GM19240 (cell line): ENCODE measurements around the gene KLHDC7B.
A peak's percentile ranks its signal among the peaks of the same experiment; 100 is the strongest.
"Not testable (repeated sequence)": the region's sequence is repeated elsewhere in the genome, so short reads cannot be mapped to it uniquely, and the experiment has no call there.

Source experiments
- DNase-seq: peaks from one replicate; pipeline ENCODE4 v3.0.0; 2011; ENCODE audit warnings: low spot score; ENCODE audit not compliant: insufficient read length

The KLHDC7B gene

DNA sequence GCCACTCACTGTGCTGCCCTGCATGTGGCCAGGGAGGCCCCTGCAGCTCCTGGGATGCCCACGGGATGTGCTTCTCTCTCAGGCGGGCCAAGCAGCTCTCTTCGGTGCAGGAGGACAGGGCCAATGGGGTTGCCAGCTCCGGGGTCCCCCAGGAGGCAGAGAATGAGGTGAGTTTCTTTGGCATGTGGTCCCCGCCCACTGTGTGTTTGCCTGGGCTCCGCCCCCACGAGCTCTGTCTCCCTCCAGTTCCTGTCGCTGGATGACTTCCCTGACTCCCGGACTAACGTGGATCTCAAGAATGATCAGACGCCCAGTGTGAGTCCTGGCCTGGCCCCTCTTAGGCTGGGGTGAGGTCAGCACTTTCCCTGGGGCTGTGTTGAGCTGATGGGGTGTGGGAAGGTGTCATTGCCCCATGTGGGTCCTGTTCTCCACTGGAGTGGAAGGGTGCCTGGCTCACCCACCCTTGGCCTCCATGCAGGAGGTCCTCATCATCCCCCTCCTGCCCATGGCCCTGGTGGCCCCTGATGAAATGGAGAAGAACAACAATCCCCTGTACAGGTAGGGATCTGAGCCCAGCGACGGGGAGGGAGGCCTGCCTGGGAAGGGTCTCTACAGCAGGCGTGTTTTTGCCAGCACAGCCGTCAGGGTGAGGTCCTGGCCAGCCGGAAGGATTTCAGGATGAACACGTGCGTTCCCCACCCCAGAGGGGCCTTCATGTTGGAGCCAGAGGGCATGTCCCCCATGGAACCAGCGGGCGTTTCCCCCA lies 28.0 kb upstream of the KLHDC7B start:
- no peak for DNase-seq

DNA sequence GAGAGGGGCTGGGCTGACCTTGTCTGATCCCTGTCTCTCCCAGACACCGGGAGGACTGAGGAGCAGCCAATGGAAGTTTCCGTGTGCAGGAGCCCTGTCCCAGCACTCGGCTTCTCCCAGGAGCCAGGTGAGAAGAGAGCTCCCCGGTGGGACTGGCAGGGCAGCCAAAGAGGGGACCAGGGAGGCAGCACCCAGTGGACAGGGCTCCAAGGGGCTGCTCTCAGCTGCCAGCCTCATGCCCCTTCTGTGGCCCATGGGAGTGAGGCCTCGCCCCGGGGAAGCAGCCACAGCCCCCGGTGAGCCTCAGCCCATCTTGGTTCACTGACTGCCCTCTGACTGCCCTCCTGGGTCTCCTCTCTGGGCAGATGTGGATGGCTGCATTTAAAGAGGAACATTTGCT lies 27.1 kb upstream of the KLHDC7B start:
- DNase-seq, result no peak

DNA sequence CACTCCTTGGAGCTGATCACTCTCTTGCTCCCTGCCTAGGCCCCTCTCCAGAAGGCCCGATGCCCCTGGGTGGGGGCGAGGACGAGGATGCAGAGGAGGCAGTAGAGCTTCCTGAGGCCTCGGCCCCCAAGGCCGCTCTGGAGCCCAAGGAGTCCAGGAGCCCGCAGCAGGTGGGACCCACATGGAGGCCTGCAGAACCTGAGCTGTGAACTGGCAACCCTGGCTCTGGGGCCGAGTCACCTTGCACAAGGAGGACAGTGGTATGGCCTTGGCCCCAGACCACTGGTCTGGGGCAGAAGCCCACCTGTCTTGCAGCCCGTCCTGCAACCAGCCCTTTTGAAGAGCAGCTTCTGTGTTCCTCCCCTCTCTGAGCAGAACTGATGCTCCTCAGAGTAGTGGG lies 26.5 kb upstream of the KLHDC7B start:
- DNase-seq, result no peak

DNA sequence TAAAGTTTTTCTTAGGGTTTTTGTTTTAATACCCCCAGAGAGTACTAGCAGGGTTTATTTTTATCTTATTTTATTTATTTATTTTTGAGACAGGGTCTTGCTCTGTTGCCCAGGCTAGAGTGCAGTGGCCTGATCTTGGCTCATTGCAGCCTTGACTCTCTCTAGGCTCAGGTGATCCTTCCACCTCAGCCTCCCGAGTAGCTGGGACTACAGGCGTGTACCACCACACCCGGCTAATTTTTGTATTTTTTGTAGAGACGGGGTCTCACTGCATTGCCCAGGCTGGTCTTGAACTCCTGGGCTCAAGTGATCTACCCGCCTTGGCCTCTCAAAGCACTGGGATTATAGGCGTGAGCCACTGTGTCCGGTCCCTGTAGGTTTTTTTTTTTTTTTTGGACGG lies 25.5 kb upstream of the KLHDC7B start:
- DNase-seq, result not testable (repeated sequence)

DNA sequence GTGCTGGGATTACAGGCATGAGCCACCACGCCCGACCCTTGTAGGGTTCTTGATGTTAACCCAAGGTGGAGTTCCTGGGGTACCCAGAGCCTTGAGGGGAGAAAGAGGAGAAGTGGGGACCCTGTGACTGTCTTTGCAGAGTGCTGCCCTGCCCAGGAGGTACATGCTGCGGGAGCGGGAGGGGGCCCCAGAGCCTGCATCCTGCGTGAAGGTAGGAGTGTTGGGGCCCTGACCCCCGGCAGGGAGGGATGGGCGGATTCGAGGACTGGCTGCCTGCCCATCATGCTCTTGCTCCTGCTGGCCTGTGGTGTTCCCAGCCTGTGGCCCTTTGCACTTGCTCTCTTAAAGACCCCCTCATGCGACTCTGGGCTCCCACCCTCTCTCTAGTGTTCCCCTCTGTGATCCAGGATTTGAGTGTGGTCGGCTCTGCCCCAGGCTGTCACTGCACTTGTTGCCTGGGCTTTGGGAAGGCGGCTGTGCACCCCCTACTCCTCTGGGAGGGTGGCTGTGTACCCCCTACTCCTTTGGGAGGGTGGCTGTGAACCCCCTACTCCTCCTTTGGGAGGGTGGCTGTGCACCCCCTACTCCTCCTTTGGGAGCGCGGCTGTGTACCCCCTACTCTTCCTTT lies 24.8 kb upstream of the KLHDC7B start:
- no peak for DNase-seq

- no peak for DNase-seq
Observed at GRCh38 chr22:50521710-50522109, 24.0 kb upstream of the KLHDC7B start.

DNA sequence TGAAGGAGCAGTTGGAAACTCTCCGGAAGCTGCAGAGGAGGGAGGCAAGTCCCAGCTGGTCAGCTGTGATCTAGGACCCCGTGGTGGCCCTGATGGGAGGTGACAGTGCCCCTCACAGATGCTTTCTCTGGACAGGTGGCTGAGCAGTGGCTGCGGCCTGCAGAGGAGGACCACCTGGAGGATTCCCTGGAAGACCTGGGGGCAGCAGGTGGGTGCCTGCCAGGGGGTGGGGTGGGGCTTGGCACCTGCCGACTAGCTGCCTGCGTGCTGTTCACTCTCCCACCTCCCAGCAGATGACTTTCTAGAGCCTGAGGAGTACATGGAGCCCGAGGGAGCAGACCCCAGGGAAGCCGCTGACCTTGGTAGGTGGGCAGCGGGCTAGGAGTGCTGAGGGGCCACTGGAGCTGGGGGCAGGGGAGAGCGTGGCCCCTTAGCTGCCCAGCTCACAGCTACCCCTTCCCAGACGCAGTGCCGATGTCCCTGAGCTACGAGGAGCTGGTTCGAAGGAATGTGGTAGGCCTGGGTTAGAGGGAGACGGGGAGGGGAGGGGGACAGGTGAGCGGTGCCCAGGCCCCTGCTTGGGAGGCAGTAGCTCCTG lies 23.4 kb upstream of the KLHDC7B start:
- DNase-seq, result no peak

DNA sequence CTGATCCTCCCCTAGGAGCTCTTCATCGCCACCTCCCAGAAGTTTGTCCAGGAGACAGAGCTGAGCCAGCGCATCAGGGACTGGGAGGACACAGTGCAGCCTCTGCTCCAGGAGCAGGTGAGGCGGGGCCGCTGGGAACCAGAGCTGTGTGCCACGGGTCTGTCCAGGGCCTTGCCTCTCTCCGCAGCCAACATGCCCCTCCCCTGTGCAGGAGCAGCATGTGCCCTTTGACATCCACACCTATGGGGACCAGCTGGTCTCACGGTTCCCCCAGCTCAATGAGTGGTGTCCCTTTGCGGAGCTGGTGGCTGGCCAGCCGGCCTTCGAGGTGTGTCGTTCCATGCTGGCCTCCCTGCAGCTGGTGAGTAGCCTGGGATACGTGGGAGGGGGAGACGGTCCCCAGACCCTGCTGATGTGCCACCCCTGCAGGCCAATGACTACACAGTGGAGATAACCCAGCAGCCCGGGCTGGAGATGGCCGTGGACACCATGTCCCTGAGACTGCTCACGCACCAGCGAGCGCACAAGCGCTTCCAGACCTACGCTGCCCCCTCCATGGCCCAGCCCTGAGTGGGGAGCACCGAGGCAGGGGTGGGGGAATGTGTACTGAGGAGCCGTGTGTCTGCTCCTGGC lies 22.8 kb upstream of the KLHDC7B start:
- DNase-seq, result no peak

GRCh38 chr22:50523458-50523805 lies 22.3 kb upstream of the KLHDC7B start:
- DNase-seq, result no peak

DNA sequence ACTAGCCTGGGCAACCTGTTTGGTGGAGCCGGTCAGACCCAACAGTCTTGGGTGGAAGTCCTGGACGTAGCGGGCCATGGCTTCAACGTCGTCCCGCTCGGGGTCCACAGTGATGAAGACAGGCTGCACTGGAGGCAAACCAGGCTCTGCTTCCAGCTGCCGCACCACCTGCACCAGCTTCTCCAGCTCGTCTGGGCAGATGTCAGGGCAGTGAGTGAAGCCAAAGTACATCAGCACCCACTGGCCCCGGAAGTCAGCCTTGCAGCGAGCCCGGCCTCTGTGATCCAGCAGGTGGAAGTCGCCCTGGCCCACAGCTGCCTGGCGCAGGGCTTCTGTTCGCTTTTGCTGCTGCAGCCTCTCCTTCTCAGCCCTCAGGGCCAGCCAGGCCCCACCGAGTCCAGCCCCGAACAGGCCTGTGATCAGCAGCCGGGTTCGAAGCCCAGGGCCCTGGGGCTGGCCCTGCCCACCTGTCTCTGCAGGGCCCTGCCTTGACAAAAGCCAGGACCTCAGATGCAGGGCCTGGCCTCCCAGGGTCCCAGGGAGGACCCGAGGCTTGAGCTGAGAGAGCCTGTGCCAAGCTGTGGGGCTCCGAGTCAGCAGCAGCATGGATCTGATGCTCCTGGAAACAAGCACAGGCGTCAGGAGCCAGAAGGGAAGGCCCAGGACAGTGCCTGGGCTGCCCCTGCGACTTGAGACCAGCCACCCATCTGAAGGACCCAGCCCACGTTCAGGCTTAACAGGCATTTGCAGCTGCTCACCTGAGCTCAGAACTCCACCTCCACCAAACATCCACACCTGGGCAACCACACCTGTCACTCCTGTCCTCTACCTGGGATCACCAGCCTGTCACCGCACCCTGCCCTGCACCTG lies 21.7 kb upstream of the KLHDC7B start:
- no peak for DNase-seq

GRCh38 chr22:50524676-50525103 lies 21.0 kb upstream of the KLHDC7B start:
- DNase-seq, result no peak

DNA sequence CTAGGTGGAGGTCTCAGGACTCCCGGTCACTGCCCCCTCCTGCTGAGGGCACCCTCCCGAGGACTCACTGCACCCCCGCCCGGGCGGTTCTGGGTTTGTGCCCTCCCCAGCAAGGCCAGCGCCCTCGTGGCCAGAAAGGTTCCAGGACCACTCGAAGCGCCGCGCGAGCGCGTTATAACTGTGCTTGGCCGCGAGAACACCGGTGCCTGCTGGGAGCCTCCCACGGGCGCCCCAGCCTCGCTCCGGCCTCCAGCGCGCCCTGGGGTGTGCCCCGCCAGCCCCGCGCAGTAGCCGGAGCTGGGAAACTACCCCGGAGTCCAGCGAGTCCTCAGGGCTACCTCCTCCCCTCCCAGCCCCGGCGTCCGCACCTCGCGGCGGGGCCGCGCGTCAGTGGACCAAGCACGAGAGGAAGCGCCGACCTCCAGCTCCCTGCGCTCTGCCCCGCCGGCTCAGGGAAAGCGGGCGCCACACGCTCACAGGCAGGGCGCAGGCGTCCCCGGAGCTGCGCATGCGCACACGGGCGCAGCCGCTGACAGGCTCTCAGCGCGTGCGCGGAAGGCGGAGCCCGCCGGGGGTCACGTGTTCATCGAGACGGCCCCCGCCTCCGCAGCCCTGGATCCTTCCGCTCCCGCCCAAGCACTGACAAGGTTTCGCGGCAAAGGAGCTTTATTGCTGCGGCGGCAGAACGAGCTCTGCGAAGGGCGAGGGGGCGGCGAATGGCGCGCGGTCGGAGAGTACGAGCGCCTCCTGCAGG lies 20.4 kb upstream of the KLHDC7B start, which contains the start of gene SCO2:
SCO2 (minus strand) TSS at position 495 of the 754 bp plus-strand sequence. CDS start 1,187 bp downstream, outside the sequence.
- peak; percentile 93 for DNase-seq

DNA sequence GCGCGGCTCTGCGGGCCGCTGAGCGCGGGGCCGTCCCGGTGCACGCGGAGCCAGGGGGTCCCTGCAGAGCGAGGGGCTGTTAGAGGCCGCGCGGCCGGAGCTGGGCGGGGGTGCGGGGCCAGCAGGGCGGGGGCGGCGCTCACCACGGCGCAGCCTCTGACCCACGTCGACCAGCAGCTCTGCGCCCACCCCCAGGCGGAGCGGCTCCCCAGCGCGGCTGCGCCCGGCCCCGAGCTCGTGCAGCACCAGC lies 19.9 kb upstream of the KLHDC7B start:
- no peak for DNase-seq

GRCh38 chr22:50526108-50526833 lies 19.4 kb upstream of the KLHDC7B start:
- DNase-seq, result no peak

- no peak for DNase-seq
Observed at GRCh38 chr22:50526834-50527801, 18.6 kb upstream of the KLHDC7B start.

- no peak for DNase-seq
Observed at GRCh38 chr22:50527921-50528681, 17.6 kb upstream of the KLHDC7B start.

DNA sequence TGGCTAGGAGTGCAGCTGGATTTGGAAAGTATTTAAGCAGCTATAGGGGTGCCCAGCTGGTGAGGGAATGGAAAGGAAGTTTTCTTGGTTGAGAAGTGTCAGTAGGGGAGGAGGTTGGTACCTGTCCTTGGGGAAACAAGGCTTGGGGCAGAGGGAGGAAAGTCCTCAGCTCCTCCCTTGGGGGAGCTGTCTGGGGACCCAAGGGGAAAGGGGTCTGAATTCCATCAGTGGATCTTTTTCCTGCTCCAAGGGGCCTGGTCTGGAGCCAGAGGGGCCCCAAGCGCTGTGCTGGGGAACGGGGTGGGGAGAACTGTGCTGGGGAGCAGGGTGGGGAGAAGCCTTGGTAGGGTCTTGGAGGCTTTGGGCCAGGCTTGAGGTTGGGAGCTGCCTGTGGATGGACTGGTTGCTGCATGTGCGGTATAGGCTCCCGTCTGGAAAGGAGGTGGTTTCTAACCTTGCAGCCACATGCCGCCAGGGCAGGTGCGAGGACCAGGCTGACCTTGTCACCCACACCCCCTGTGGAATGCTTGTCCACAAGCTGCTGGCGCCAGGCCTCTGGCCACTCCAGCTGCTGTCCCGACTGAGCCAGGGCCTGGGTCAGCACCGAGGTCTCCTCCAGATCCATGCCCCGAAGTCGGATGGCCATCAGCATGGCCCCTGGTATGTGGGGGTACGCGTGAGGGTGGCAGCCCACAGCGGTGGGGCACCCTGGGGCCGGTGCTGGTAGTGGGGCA lies 16.9 kb upstream of the KLHDC7B start:
- DNase-seq, result no peak
